NCI-H2171 (cell line): ENCODE data around the gene TPRG1L.
"Not testable (repeated sequence)": the region's sequence is repeated elsewhere in the genome, so short reads cannot be mapped to it uniquely, and the experiment has no call there.

ENCODE experiments used
- DNase-seq: peaks from one replicate; lab custom pipeline; 2025; lab: John Stamatoyannopoulos, UW

Gene TPRG1L

DNA sequence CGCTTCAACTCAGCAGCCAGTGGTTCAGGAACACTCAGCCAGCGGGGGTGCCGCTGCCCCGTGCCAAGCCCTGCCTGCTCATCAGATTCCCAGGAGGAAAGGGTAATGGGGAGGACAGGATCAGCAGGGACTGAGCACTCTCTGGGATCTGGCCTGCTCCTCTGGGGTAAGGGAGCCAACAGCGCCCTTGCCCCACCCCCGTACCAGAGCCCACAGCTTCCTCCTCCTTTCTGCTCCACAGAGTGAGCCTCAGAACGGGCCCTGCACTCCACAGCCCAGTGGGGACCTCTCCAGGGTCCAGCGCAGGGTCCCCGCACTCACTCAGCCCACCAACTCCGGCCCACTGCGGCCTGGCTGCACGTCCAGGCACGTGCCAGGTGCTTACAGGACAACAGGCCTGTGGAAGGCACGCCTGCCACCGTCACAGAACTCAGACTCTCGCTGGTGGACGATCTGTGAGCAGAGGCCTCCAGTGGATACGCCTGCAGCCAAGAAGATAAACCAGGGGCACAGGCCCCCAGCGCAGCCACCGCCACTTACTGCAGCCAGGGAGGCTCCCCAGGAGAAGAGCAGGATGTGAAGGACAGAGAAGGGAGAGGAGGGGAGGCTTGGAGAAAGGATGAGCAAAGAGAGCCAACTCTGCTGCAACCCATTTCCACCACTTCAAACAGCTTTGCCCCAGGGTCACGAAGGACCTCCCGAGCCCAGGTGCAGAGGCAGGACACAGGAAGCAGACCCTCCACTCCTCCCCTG is 15.6 kb upstream of the TPRG1L start:
- no peak for DNase-seq

DNA sequence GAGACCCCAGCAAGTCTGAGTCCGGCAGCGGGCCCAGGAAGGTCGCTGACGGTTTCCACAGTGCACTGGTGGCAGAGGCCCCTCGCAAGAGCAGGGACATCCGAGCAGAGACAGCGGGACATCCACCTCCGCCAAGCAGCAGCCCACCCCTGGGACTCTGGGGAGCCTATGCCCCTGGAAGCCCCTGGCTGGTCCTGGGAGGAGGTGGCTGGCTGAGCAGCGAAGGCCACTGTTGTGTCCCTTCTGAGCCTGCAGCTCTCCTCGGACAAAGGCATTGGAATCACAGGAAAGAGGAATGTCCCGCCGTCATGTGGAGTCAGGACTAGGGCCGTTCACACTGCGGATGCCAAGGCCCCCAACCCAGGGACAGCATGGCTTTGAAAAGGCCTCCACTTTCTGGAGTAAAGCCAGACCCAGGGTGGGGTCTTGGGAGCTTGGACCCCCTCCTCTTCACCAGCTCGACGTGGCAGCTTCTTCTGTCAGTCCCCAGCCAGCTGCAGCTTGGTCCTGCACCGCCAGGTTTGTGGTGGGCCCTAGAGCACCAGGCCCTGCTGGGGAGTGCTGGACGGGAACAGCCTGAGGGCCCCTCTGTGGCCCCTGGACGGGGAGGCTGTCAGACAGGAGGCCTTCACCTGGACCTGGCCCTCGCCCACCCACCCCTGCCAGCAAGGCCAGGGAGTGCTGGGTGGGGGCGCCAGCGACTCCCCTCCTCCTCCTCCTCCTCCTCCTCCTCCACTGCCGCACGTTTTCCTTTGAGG is 14.9 kb upstream of the TPRG1L start:
- no peak for DNase-seq

DNA sequence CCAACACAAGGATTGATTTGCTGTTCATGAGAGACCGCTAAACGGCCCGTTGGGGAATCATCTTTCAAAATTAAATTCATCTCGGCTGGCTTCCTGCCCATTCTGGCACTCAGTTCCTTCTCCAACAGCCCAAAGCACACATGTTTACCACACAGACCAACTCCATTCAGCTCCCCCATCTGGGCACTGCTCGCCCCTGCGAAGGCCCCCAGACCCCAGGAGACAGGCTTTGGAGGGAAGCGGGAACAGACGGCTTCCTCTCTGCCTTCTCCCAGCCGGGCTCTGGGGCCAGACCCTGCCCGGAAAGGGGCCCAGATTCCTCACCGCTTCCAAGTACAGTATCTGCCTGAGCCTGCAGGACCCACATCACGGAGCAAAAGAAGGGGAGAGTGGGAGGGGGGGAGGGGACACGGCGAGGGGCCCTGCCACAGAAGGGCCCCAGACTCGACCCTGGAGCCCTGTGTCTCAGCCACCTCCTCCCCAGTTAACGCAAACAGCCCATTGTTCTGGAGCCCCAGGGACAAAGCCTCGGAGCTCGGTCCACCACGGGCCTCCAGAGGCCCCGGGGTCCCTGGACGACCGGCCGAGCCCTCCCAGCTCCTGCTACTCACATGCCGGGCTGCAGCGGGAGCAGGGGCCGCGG is 14.2 kb upstream of the TPRG1L start:
- DNase-seq, result peak; percentile 91

DNA sequence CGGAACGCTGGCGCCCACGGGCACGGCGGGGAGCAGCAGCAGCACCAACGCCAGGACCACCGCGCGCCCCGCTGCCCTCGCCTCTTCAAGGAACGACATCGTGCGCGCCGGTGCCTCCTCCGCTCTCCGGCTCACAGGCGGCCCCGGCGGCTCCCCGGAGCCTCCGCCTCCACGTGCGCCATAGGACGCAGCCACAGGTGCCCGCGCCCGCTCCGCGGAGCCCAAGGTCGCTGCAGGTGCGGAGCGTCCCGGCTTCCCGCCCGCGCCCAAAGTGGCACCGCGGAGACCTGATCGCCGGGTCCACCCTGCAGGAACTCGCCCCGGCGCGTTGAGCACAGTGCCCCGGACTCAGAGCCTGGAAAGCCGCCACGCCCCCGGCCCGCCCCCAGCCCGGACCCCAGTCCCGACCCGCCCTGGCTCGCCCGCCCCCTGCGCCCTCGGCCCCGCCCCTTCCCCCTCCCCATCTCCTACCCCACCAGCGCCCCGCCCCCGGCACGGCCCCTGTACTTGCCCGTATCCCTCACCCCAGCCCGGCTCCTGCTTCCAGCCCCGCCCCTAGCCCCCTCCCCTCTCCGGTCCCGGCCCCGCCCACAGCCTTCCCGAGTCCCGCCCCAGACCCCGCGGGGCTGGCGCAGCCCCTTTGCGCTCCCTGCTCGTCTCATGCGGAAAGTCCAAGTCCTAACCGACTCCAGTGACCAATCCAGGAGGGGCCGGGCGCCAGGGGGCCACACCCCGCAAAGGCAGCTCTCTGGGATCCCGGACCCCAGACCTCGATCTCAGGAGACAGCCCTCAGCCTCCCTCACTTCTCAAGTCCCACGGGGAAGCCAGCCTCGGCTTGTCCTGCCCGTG is 13.4 kb upstream of the TPRG1L start, which contains the start of gene MEGF6:
Gene MEGF6 (minus strand): TSS at position 339 of the 850 bp plus-strand sequence. CDS start 240 bp downstream, at position 99.
- DNase-seq, result peak; percentile 91

DNA sequence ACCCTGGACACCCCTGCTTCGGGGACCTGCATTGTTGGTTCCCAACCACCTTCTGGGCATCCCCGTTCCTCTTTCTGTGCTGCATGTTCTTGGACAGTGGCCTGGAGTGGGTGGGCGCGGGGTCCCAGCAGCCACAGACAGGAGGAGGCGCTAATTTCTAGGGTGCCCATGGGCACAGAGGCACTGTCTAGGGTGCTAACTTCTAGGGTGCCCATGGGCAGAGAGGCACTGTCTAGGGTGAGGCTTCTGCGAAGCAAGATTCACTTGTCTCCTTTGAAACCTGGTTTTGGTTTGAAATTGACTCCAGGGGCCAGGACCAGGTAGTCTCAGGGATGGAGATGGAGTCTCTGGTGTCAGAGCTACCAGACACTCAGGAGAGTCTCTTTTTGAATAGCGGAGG is 12.7 kb upstream of the TPRG1L start:
- DNase-seq, result no peak

DNA sequence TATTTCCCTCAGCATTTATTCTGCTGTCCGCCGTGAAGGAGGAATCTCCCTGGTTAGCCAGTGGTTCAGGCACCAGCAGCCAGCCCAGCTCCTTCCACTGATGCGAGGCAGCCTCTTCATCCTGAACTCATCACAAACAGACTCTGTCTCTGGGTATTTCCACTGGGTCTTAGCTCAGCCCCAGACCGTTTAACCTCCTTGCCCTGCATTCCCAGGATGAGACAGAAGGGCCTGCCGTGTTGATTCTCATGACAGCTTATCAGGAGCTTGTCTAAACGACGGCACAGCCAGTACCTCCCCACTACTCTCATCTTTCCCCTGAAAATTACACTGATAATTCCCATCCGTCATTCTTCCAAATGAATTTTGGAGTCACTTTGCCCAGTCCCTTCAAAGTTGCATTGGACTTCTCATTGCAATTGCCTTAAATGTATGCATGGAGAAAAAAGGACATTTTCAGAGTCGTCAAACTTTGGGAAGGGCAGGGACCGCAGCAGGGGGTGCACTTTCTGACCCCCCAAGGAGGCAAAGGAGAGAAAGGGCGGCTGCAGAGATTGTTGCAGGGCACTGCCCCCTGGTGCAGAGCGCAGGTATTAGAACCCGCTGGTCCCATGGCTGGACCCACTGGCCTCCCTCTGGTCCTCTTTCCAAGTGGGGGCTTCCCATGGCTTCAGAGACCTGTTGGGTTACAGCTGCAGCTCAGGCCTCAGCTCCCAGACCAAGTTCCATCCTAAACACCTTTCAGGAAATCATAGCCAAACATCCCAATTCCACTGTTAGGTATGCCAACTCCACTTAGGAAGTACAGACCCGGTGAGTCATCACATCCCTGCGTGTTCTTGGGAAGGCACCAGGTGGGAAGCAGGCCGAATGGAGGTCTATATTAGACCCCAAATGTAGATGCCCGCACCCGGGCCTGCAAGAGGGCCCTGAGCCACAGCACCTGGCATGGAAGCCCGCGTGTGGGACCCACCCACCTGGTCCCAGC is 9.8 kb upstream of the TPRG1L start:
- no peak for DNase-seq

DNA sequence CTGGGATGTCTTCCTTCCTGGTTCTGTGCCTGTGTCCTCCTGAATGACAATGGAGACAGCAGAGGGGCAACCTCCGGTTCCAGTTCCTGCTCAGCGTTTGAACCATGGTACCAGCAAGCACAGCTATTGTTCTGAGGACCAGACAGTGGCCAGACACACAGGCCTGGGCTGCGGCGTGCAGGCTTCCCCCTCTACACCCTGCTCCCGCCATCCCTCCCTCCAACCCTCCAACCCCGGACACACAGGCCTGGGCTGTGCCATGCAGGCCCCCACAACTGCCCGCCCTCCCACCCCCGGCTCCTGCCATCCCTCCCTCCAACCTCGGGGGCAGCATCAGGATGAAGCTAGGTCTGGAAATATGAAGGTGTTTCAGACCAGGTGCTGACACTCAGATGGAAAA is 8.0 kb upstream of the TPRG1L start:
- no peak for DNase-seq

DNA sequence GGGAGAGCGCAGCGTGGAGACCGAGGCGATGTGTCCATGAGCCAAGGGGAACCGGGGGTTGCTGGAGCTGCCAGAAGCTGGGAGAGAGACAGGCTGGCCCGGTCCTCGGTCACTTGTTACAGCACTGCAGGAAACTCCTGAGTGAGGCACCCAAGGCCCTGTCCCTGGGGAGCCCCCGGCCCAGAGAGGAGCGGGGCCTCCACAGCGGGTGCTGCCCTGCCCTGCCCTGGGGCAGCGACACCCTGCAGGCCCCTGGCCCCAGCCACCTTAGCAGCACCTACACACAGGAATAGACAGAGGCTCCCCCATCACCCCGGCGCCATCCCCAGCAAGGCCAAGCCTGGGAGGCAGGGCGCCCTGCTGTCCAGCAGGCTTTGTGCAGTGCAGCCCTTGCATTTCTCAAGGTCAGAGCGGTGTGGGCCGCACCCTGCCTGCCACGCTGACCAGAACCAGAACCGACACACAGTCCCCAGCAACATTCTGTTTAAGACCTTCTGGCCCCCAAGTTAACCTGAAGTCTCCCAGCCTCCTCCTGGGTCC is 6.9 kb upstream of the TPRG1L start:
- no peak for DNase-seq

DNA sequence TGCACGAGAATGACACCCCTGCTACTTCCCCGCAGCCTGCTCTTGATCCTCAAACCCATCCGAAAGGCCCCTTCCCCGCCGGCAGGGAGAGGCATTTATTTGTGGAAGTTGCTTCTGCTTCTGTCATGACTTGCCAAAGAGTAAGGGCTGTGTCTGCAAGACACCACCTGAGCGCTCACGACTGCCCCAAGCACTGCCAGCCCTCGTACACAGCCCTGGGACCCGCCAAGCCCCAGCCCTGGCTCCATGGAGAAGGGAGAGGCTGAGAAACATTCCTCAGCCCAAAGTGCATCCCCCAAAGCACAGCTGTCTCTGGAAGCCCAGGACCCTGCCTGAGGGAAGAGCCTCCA is 6.3 kb upstream of the TPRG1L start:
- DNase-seq, result no peak

DNA sequence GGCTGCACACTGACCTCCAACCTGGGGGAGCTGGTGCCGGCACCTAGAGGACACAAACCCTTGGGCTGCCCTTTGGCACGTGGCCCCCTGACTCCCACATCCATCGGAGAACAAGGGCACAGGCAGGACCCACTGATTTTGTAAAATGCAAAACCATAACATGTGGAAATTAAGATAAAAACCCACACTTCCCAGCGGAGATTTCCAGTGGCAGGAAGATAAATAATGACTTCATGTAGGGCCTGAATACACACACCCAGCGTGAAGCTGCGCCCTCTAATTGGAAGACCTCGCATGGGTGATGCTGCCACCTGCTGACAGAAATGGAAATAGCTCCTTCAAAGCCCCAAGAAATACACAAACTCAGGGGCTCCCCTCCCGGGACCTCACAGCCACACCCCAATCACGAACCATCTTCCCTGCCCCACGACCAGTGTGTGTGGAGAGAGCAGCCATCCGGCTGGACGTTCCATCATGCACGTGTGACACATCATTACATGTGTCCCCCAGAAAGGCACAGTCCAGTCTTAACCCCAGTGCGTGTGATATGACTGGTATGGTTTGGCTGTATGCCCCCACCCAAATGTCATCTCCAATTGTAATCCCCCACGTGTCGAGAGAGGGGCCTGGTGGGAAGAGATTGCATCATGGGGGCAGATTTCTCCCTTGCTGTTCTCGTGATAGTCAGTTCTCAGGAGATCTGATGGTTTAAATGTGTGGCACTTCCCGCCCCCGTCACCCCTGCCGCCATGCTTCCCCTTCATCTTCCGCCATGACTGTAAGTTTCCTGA is 5.7 kb upstream of the TPRG1L start:
- DNase-seq, result peak; percentile 59

DNA sequence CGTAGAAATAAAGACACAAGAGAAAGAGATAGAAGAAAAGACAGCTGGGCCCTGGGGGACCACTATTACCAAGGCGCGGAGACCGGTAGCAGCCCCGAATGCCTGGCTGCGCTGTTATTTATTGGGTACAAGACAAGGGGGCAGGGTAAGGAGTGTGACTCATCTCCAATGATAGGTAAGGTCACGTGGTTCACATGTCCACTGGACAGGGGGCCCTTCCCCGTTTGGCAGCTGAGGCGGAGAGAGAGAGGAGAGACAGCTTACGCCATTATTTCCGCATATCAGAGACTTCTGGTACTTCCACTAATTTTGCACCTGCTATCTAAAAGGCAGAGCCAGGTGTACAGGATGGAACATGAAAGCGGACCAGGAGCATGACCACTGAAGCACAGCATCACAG is 4.1 kb upstream of the TPRG1L start:
- DNase-seq, result no peak

DNA sequence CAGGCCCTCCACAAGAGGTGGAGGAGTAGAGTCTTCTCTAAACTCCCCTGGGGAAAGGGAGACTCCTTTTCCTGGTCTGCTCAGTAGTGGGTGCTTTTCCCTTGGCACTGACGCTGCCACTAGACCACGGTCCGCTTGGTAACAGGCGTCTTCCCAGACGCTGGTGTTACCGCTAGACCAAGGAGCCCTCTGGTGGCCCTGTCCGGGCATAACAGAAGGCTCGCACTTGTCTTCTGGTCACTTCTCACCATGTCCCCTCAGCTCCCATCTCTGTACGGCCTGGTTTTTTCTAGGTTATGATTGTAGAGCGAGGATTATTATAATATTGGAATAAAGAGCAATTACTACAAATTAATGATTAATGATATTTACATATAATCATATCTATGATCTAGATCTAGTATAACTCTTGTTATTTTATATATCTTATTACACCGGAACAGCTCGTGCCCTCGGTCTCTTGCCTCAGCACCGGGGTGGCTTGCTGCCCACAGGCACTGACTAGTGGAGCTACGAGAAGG is 3.6 kb upstream of the TPRG1L start:
- not testable (repeated sequence) for DNase-seq

DNA sequence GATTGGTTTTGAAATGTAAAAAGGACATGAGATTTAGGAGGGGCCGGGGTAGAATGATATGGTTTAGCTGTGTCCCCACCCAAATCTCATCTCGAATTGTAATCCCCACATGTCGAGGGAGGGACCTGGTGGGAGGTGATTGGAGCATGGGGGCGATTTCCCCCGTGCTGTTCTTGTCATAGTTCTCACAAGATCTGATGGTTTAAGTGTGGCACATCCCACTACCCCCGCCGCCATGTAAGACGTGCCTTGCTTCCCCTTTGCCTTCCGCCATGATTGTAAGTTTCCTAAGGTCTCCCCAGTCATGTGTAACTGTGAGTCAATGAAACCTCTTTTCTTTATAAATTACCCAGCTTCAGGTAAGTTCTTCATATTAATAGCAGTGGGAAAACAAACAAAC is 2.7 kb upstream of the TPRG1L start:
- DNase-seq, result not testable (repeated sequence)

DNA sequence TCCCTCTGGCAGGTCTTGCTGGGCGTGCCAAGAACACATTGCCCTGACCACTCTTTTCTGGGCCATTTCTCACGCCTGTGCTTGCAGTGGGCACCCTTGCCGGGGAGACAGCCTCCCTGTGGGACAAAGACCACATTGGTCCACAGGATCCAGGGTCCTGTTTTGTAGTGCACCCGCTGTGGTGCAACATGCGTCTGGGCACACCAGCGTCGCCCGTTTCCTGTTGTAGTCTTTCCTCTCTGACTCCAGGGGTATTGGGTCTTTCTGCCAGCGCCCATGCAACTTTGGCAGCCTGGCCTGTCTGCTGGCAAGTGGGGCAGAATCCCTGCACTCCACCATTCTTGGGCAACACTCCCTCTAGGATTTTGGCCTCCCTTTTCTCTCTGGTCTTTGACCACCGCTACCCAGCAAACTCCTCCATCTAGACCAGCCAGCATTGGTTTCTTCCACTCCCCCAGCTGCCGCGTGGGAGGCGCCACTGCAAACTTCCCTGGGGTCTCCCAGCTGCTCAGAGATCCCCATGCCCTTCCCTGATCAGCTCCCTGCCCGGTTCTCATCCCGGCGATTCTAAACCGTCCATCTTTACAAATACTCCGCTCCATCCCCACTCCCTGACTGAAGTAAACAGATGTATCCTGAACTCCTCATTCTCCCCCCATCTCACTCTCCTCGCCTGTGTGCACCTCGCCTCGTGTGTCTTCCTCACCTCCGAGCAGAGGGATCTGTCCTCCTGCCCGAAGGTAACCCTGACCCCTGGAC is 1.2 kb upstream of the TPRG1L start:
- DNase-seq, result no peak

DNA sequence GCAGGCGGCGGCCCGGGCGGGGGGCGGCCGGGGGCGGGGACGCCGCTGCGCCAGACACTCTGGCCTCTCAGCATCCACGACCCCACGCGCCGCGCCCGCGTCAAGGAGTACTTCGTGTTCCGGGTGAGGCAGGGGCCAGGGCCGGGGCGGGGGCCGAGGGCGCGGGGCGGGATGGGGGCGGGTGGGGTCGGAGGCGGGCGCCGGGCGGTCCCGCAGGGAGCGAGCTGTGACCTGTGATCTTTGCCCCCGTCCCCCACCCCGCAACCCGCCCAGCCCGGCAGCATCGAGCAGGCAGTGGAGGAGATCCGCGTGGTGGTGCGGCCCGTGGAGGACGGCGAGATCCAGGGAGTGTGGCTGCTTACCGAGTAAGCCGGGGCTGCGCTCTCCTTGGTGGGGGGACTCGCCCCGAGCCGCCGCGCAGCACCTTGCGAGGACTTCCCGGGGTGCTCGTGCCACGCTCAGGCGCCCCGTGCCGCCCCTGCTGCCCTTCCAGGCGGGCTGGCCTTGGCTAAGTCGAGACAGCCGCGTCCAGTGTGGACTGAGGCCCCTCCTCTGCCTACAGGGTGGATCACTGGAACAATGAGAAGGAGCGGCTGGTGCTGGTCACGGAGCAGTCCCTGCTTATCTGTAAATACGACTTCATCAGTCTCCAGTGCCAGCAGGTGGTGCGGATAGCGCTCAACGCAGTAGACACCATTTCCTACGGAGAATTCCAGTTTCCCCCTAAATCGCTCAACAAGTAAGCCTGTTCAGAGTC is 514 bp downstream of the TPRG1L start:
- no peak for DNase-seq

DNA sequence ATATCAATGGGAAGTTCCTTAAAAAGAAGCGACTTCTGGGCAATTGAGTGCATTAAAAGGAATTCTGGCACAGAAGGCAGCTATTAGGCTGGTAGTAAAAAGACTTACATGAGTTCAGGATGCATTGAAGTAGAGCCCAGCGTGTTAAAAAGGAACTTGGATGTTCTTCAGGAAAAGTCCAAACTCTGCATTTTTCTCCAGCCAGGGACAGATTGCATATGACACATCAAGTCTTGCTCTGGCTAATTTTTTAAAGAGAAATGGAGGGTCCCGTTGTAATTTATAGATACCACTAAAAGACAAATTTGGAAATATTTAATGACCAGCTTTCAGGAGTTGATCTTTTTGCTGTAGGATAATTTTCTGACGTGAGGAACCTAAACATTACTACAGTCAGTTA is 1.2 kb downstream of the TPRG1L start:
- DNase-seq, result no peak

DNA sequence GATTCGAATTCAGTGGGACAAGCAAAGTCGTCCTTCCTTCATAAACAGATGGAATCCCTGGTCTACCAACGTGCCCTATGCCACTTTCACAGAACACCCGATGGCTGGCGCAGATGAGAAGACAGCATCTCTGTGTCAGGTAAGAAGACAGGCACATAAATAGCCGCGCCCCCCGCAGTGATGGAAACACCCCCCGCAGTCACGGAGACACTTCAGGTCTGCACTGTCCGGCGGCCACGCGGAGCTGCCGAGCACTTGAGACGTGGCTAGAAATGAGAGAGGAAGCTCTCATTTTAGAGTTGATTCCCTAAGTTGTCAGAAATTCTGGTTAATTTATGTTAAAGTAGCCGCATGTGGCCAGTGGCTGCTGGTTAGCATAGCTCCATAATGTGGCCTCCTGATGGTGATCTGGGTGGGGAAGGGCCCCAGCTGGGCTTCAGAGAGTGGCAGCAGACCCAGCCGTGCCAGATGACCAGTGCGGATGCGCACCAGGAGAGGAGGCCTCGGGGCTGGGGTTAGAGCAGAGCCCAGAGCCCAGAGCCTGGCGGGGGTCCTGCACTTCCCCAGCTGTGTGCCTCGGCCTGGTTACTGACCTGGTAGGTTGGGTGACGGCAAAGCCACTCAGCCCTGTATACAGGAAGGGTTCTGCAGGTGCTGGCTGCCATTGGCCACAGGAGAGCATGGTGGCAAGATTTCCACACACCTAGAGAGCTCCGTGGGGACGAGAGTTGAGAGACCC is 2.9 kb downstream of the TPRG1L start:
- no peak for DNase-seq
